HG03103 (cell line): ENCODE measurements around the gene PHEX.

Source experiments
- ATAC-seq: cut with Tn5 transposase; IDR thresholded peaks from one replicate; pipeline ENCODE4 v1.9.1; 2021; ENCODE audit warnings: low read depth; ENCODE audit not compliant: unreplicated experiment

PHEX gene

DNA sequence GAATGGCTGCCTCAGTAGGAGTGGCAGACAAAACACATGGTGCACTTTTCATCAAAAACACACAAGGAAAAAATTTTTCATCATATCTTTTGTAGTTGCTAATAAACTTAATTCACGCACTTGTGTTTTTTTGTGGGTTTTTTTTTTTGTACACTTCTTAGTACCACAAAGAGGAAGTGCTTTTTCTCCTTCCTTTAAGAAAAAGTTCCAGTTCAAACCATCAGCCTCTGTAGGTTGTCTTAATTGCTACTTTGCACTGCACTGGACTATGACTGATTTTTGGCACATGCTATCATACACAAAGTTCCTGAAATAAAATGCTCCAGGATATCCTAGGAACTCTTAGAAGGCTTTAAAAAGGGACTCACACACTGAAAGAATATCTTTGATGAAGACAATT lies at the start of gene PHEX:
TSS of gene PHEX (plus strand) at position 242 of the 400 bp plus-strand sequence. CDS start 681 bp downstream, outside the sequence.
- no peak for ATAC-seq

- ATAC-seq = peak; percentile 66
These were observed 46.8 kb upstream of the PHEX start for GRCh38 chrX:21985332-21985777.

DNA sequence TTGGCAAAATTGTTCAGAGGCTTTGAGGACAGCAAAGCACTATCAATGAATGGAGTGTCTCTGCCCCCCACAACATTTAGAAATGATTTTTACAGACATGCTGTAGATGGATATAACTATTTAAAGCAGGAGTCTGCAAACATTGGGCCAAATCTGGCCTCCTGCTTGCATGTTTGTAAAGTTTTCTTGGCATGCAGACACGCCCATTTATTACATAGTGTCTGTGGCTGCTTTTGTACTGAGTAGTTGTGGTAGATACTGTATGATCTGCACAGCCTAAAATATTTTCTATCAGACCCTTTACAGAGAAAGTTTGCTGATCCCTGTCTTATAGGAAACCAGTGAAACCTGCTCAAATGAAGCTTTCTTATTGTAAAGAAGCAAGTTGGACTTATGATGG lies 45.5 kb upstream of the PHEX start:
- ATAC-seq = no peak

GRCh38 chrX:21989384-21989783 lies 42.7 kb upstream of the PHEX start:
- no peak for ATAC-seq

GRCh38 chrX:21990832-21991231 lies 41.3 kb upstream of the PHEX start:
- ATAC-seq = no peak

- ATAC-seq = no peak
These were observed 40.6 kb upstream of the PHEX start for GRCh38 chrX:21991504-21991903.

- ATAC-seq = peak; percentile 82
These were observed 38.9 kb upstream of the PHEX start for GRCh38 chrX:21993265-21993664.

- no peak for ATAC-seq
These were observed 35.2 kb upstream of the PHEX start for GRCh38 chrX:21996872-21997455.

- no peak for ATAC-seq
These were observed 34.1 kb upstream of the PHEX start for GRCh38 chrX:21998037-21998436.

GRCh38 chrX:22004866-22005265 lies 27.3 kb upstream of the PHEX start:
- no peak for ATAC-seq

- ATAC-seq = no peak
These were observed 20.1 kb upstream of the PHEX start for GRCh38 chrX:22012051-22012450.

DNA sequence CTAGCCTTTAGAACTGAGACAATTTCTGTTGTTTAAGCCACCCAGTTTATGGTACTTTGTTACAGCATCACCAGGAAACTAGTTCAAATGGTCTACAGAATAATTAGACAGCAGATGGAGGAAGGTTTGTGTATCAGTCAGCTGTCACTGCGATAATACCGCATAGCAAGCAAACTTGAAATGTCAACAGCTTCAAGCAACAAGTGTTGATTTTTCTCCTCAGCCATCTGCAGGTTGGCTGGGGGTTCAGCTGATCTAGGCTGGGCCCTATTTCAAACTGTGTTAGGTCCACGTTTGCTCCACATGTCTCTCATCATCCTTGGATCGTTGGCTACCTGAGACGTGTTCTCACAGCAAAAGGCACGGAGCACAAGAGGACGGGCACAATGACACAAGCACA lies 19.2 kb upstream of the PHEX start:
- no peak for ATAC-seq

DNA sequence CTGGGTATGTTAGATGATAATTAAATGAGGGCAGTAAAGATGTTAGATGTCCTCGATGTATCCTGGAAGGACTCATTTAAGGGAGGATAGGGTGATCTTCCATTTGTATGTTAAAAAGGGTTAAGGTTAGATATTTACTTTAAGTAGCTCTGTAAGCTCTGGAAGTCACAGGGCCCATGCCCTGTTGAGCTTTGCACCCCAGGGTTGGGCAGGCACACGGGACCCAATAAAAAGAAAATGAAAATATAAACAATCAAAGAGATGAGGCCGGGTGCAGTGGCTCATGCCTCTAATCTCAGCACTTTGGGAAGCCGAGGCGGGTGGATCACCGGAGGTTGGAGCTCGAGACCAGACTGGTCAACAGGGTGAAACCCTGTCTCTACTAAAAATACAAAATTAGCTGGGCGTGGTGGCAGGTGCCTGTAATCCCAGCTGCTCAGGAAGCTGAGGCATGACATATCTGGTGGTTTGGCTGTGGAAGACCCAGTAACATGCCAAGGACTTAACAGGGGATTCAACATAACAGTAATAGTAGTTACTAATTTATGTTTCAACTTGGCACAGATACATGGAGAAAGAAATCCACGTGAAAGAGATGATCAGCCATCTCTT lies 16.9 kb upstream of the PHEX start:
- no peak for ATAC-seq

DNA sequence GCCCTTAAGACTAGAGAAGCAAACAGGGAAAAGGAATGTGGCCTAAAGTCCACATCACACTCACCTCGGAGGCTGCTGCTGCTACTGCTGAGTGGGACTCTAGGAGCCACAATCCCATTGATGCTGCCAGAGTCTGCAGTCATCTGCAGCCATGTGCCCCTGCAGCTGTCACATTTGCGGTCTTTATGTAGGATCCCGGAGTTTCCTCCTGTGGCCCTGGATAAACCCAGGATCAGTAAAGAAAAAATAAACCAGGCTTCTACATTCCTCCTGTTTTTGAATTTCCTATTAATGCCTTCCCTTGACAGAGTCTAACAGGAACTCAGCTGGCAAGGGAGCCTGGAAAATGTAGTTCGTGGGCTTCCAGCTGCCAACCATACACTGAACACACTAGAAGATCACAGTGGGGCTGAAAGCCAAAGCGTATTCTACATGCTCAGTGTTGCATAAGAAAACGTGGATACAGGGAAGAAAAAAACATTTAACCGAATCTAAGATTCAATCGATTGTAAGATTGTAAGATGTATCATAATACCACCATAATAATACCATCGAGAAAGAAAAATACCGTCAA lies 10.3 kb upstream of the PHEX start:
- ATAC-seq = no peak

GRCh38 chrX:22024577-22024976 lies 7.5 kb upstream of the PHEX start:
- no peak for ATAC-seq

DNA sequence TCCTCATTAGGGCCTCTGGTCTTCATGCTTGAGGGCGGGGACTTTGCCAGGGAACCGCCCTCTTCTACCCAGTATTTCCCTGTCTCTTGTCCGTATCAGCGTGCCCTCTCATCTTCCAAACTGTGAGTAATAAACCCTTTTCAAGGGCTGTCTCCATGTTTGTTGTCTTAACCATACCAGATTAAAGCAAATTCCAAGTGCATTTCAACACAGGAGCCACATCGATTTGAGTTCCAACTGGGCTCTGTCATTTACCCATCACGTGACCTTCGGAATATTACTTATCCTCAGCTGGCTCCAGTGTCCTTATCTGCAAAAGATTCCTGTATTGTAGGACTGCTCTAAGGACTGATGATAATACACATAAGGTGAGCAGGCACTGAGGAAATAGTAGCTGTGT lies 6.4 kb upstream of the PHEX start:
- ATAC-seq = no peak

GRCh38 chrX:22026731-22027130 lies 5.4 kb upstream of the PHEX start:
- ATAC-seq = no peak

- no peak for ATAC-seq
These were observed 381 bp downstream of the PHEX start for GRCh38 chrX:22032506-22032905.

GRCh38 chrX:22033818-22034217 lies 1.7 kb downstream of the PHEX start:
- ATAC-seq = no peak

GRCh38 chrX:22035236-22035635 lies 3.1 kb downstream of the PHEX start:
- no peak for ATAC-seq

DNA sequence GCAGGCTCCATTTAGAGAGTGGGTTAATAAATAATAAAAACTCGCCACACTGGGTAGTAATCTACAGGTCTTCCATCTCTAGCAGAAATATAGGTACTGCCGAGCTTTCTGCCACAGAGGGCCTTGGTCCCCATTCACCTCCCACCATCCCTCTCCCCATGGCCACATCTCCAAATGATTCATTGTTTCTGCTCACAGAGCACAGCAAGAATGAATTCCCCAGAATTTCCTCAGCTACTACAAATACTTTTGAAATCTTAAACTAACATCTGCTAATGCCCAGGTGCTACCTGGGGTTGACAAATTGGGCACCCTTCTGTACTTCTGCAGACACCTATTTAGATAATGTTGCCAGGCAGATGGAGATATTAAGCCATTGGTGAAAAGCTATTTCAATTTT lies 5.1 kb downstream of the PHEX start:
- no peak for ATAC-seq

GRCh38 chrX:22037911-22038537 lies 5.9 kb downstream of the PHEX start:
- no peak for ATAC-seq
